Measurements from ENCODE around the gene ATL2. TPM values are rescaled to one million over a fixed set of nuclear protein-coding genes. Genes with fewer than 3 reads are reported as not detected.
"Not testable (repeated sequence)": the region's sequence is repeated elsewhere in the genome, so short reads cannot be mapped to it uniquely, and the experiment has no call there.

ATL2 gene
- total RNA-seq, 2 experiments from 2014 or later: 47.9 to 51.9 TPM

- Mint-ChIP-seq H3K4me3 (no peak overlapping the region), H3K36me3 (ENCODE audit: low read depth) (peaks cover under 1% of the 10 kb centered on the region), H3K9me3 (peaks cover 4% of the 10 kb centered on the region), H3K4me1 (no peaks in the 10 kb centered on the region), H3K27ac (no peak overlapping the region), H3K27me3 (peaks cover 4% of the 10 kb centered on the region)
- POLR2A ChIA-PET: no interaction called here
- DNase-seq: no peak
- CTCF ChIA-PET: no interaction called here
These were observed 30.1 kb upstream of the ATL2 start for GRCh38 chr2:38407111-38407682.

GRCh38 chr2:38406597-38407110, 29.6 kb upstream of the ATL2 start:
- ChIA-PET POLR2A (no interaction called here), CTCF (no interaction called here)
- H3K4me1 Mint-ChIP-seq: no peaks in the 10 kb centered on the region
- H3K27me3 Mint-ChIP-seq: peaks cover 4% of the 10 kb centered on the region
- H3K9me3 Mint-ChIP-seq: no peaks in the 10 kb centered on the region
- H3K4me3 Mint-ChIP-seq: no peak overlapping the region
- no peak overlapping the region for H3K27ac Mint-ChIP-seq
- no peaks in the 10 kb centered on the region for H3K36me3 Mint-ChIP-seq (ENCODE audit: low read depth)
- DNase-seq: no peak

- Mint-ChIP-seq H3K4me1 (no peaks in the 10 kb centered on the region), H3K4me3 (no peak overlapping the region), H3K27me3 (peaks cover 4% of the 10 kb centered on the region), H3K9me3 (no peaks in the 10 kb centered on the region), H3K36me3 (ENCODE audit: low read depth) (no peaks in the 10 kb centered on the region), H3K27ac (no peak overlapping the region)
- POLR2A ChIA-PET: no interaction called here
- CTCF ChIA-PET: interaction anchor here (1.6 kb wide), 1 partner anchor 102 kb away, joined by 4 read pairs; no protein-coding TSS in a partner anchor
- no peak for DNase-seq
These were observed 29.0 kb upstream of the ATL2 start for GRCh38 chr2:38405917-38406596.

GRCh38 chr2:38400513-38400912, 23.4 kb upstream of the ATL2 start:
- no peak overlapping the region for H3K27ac Mint-ChIP-seq
- POLR2A ChIA-PET: interaction anchor here (0.8 to 1.0 kb wide), 2 partner anchors 18 to 23 kb away, joined by 3 to 5 read pairs; no protein-coding TSS in a partner anchor

GRCh38 chr2:38398739-38399138, 21.7 kb upstream of the ATL2 start:
- H3K36me3 Mint-ChIP-seq (ENCODE audit: low read depth): no peaks in the 10 kb centered on the region
- H3K27me3 Mint-ChIP-seq: peaks cover 11% of the 10 kb centered on the region
- POLR2A ChIA-PET: no interaction called here
- CTCF ChIA-PET: interaction anchor here (0.6 to 0.7 kb wide), 2 partner anchors 19 to 45 kb away, joined by 3 to 4 read pairs; no protein-coding TSS in a partner anchor
- no peak overlapping the region for H3K27ac Mint-ChIP-seq
- DNase-seq: no peak
- H3K4me1 Mint-ChIP-seq: peaks cover 17% of the 10 kb centered on the region
- peaks cover 3% of the 10 kb centered on the region for H3K9me3 Mint-ChIP-seq
- no peak overlapping the region for H3K4me3 Mint-ChIP-seq

More at GRCh38 chr2:38400513-38400912, 23.4 kb upstream of the ATL2 start:
- no peaks in the 10 kb centered on the region for H3K36me3 Mint-ChIP-seq (ENCODE audit: low read depth)
- no peak overlapping the region for H3K4me3 Mint-ChIP-seq
- no peak for DNase-seq
- H3K9me3 Mint-ChIP-seq: peaks cover 3% of the 10 kb centered on the region
- peaks cover 4% of the 10 kb centered on the region for H3K4me1 Mint-ChIP-seq
- H3K27me3 Mint-ChIP-seq: peaks cover 9% of the 10 kb centered on the region
- CTCF ChIA-PET: no interaction called here

GRCh38 chr2:38394903-38395341, 17.8 kb upstream of the ATL2 start:
- ChIA-PET CTCF (no interaction called here), POLR2A (interaction anchor here (1.2 kb wide), 1 partner anchor 19 kb away, joined by 3 read pairs; no protein-coding TSS in a partner anchor)
- Mint-ChIP-seq H3K27ac (no peak overlapping the region), H3K4me1 (peaks cover 17% of the 10 kb centered on the region), H3K36me3 (ENCODE audit: low read depth) (no peaks in the 10 kb centered on the region), H3K9me3 (peaks cover 3% of the 10 kb centered on the region), H3K4me3 (no peak overlapping the region), H3K27me3 (peaks cover 22% of the 10 kb centered on the region)
- DNase-seq: no peak

- H3K4me3 Mint-ChIP-seq: no peak overlapping the region
- H3K27ac Mint-ChIP-seq: no peak overlapping the region
- ChIA-PET CTCF (no interaction called here), POLR2A (interaction anchor here (1.4 kb wide), 1 partner anchor 17 kb away, joined by 9 read pairs; the partner anchor contains the start of gene ATL2)
- DNase-seq: no peak
- H3K9me3 Mint-ChIP-seq: peaks cover 3% of the 10 kb centered on the region
- H3K36me3 Mint-ChIP-seq (ENCODE audit: low read depth): no peaks in the 10 kb centered on the region
- peaks cover 22% of the 10 kb centered on the region for H3K27me3 Mint-ChIP-seq
- H3K4me1 Mint-ChIP-seq: peaks cover 23% of the 10 kb centered on the region
These were observed 17.0 kb upstream of the ATL2 start for GRCh38 chr2:38394041-38394440.

- H3K9me3 Mint-ChIP-seq: no peaks in the 10 kb centered on the region
- CTCF ChIA-PET: interaction anchor here (1.2 kb wide), 1 partner anchor 117 kb away, joined by 3 read pairs; no protein-coding TSS in a partner anchor
- H3K27me3 Mint-ChIP-seq: peaks cover 19% of the 10 kb centered on the region
- H3K36me3 Mint-ChIP-seq (ENCODE audit: low read depth): no peaks in the 10 kb centered on the region
- H3K4me3 Mint-ChIP-seq: no peak overlapping the region
- POLR2A ChIA-PET: interaction anchor here (1.7 kb wide), 1 partner anchor 14 kb away, joined by 9 read pairs; the partner anchor contains the start of gene ATL2
- H3K4me1 Mint-ChIP-seq: peaks cover 38% of the 10 kb centered on the region
- no peak overlapping the region for H3K27ac Mint-ChIP-seq
- DNase-seq: no peak
These were observed 13.9 kb upstream of the ATL2 start for GRCh38 chr2:38390947-38391346.

GRCh38 chr2:38387887-38388286, 10.8 kb upstream of the ATL2 start:
- CTCF ChIA-PET: interaction anchor here (0.7 to 1.5 kb wide), 4 partner anchors 8 to 461 kb away, joined by 3 to 4 read pairs (median 4); no protein-coding TSS in a partner anchor
- peak overlapping the region; percentile 16 for H3K4me3 Mint-ChIP-seq
- no peaks in the 10 kb centered on the region for H3K9me3 Mint-ChIP-seq
- DNase-seq: peak; percentile 32
- H3K4me1 Mint-ChIP-seq: peaks cover 25% of the 10 kb centered on the region
- POLR2A ChIA-PET: interaction anchor here (0.6 to 2.1 kb wide), 4 partner anchors 8 to 25 kb away, joined by 3 to 22 read pairs (median 3); partner anchors contain the start of gene ATL2
- peaks cover 11% of the 10 kb centered on the region for H3K27me3 Mint-ChIP-seq
- H3K36me3 Mint-ChIP-seq (ENCODE audit: low read depth): no peaks in the 10 kb centered on the region
- peak overlapping the region; percentile 64 for H3K27ac Mint-ChIP-seq

GRCh38 chr2:38386821-38387220, 9.7 kb upstream of the ATL2 start:
- Mint-ChIP-seq H3K36me3 (ENCODE audit: low read depth) (no peaks in the 10 kb centered on the region), H3K9me3 (no peaks in the 10 kb centered on the region), H3K27ac (no peak overlapping the region), H3K4me1 (peaks cover 25% of the 10 kb centered on the region), H3K4me3 (no peak overlapping the region), H3K27me3 (peaks cover 11% of the 10 kb centered on the region)
- no peak for DNase-seq
- CTCF ChIA-PET: interaction anchor here (0.9 kb wide), 1 partner anchor 10 kb away, joined by 3 read pairs; the partner anchor contains the start of gene ATL2
- POLR2A ChIA-PET: interaction anchor here (0.9 kb wide), 1 partner anchor 11 kb away, joined by 3 read pairs; no protein-coding TSS in a partner anchor

- Mint-ChIP-seq H3K27ac (no peak overlapping the region), H3K9me3 (no peaks in the 10 kb centered on the region), H3K4me3 (no peak overlapping the region), H3K27me3 (peaks cover 7% of the 10 kb centered on the region), H3K4me1 (peaks cover 30% of the 10 kb centered on the region), H3K36me3 (ENCODE audit: low read depth) (no peaks in the 10 kb centered on the region)
- CTCF ChIA-PET: interaction anchor here (0.9 kb wide), 1 partner anchor 9 kb away, joined by 3 read pairs; the partner anchor contains the start of gene ATL2
- POLR2A ChIA-PET: interaction anchor here (0.9 kb wide), 1 partner anchor 10 kb away, joined by 3 read pairs; no protein-coding TSS in a partner anchor
- no peak for DNase-seq
These were observed 9.3 kb upstream of the ATL2 start for GRCh38 chr2:38386377-38386776.

- Mint-ChIP-seq H3K27me3 (peaks cover 1% of the 10 kb centered on the region), H3K27ac (no peak overlapping the region), H3K4me1 (peaks cover 40% of the 10 kb centered on the region), H3K4me3 (no peak overlapping the region), H3K36me3 (ENCODE audit: low read depth) (no peaks in the 10 kb centered on the region), H3K9me3 (no peaks in the 10 kb centered on the region)
- CTCF ChIA-PET: no interaction called here
- POLR2A ChIA-PET: interaction anchor here (1.3 kb wide), 1 partner anchor 8 kb away, joined by 3 read pairs; no protein-coding TSS in a partner anchor
- no peak for DNase-seq
These were observed 7.3 kb upstream of the ATL2 start for GRCh38 chr2:38384338-38384737.

GRCh38 chr2:38383741-38384140, 6.7 kb upstream of the ATL2 start:
- POLR2A ChIA-PET; H3K36me3 Mint-ChIP-seq (ENCODE audit: low read depth): not testable (repeated sequence)

More at GRCh38 chr2:38383741-38384140, 6.7 kb upstream of the ATL2 start:
- H3K4me1 Mint-ChIP-seq: peaks cover 36% of the 10 kb centered on the region
- H3K27ac Mint-ChIP-seq, CTCF ChIA-PET, H3K27me3 Mint-ChIP-seq, H3K4me3 Mint-ChIP-seq, H3K9me3 Mint-ChIP-seq, DNase-seq: not testable (repeated sequence)
